ENCODE data around the gene WHRN.

DNA sequence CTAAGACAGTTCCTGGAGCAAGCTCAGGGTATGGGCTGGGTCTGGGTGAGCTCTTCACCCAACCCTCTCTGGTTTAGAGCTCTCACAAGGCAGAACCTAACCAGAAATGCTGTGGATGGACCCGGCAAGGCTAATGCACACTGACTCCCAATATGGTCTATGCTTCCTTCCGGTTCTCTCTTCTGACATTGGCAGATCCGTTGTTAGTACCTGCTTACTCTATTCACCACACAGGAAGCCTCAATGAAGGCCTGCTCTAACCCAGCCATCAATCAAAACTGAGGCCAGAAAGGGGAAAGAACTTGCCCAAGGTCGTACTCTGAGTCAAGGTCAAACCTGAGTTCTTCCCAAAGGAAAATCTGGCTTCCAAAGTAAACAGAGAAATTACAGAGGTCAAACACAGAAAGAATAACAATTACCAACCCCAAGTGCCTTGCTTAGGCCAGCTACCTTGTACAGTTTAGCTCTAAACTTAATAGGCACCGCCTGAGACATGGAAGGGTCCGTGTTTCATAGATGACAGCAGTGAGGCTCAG lies 71.5 kb downstream of the WHRN start:
- TF ChIP-seq, protein P1, sequence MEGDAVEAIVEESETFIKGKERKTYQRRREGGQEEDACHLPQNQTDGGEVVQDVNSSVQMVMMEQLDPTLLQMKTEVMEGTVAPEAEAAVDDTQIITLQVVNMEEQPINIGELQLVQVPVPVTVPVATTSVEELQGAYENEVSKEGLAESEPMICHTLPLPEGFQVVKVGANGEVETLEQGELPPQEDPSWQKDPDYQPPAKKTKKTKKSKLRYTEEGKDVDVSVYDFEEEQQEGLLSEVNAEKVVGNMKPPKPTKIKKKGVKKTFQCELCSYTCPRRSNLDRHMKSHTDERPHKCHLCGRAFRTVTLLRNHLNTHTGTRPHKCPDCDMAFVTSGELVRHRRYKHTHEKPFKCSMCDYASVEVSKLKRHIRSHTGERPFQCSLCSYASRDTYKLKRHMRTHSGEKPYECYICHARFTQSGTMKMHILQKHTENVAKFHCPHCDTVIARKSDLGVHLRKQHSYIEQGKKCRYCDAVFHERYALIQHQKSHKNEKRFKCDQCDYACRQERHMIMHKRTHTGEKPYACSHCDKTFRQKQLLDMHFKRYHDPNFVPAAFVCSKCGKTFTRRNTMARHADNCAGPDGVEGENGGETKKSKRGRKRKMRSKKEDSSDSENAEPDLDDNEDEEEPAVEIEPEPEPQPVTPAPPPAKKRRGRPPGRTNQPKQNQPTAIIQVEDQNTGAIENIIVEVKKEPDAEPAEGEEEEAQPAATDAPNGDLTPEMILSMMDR (IDR thresholded peaks at IDR 0.05): no peak
- no peak for TF ChIP-seq EZH2 (IDR thresholded peaks at IDR 0.05; ENCODE audit: borderline replicate concordance, insufficient read depth, low read depth, low read length, poor library complexity, severe bottlenecking)
